ENCODE measurements around the gene MAP6D1. TPM values are rescaled to one million over a fixed set of nuclear protein-coding genes. Genes with fewer than 3 reads are reported as not detected.

Gene MAP6D1
- total and polyA plus RNA-seq, 12 donors = 0.94 to 4.5 (median 2.4) TPM; not detected in 1

DNA sequence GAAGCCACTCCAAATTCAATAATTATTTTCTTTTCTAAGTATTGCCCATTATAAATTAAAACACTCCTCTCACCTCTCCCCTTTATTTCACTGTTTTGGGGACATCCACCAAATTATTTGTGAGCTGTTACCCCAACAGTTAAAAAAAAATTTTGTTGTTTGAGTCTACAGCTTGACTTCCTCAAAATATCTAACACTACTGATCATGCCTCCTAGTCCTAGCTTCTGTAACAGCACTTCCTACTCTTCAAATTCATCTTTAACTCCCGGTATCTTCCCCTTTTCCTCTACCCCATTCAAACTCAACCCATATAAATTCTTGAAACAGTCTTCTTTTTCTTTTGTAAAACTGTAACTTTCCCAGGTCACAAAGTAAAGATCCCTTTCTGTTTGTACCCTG is 43.4 kb upstream of the MAP6D1 start:
- TF ChIP-seq, protein P1, sequence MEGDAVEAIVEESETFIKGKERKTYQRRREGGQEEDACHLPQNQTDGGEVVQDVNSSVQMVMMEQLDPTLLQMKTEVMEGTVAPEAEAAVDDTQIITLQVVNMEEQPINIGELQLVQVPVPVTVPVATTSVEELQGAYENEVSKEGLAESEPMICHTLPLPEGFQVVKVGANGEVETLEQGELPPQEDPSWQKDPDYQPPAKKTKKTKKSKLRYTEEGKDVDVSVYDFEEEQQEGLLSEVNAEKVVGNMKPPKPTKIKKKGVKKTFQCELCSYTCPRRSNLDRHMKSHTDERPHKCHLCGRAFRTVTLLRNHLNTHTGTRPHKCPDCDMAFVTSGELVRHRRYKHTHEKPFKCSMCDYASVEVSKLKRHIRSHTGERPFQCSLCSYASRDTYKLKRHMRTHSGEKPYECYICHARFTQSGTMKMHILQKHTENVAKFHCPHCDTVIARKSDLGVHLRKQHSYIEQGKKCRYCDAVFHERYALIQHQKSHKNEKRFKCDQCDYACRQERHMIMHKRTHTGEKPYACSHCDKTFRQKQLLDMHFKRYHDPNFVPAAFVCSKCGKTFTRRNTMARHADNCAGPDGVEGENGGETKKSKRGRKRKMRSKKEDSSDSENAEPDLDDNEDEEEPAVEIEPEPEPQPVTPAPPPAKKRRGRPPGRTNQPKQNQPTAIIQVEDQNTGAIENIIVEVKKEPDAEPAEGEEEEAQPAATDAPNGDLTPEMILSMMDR (IDR thresholded peaks at IDR 0.05) = no peak
- DNase-seq (no peak), ATAC-seq (no peak)
- Histone ChIP-seq H3K9me3 (no peaks in the 10 kb centered on the region), H3K4me1 (peaks cover 0 to 28% (median 10%) of the 10 kb centered on the region in 9 donors), H3K27me3 (no peaks in the 10 kb centered on the region), H3K27ac (peak overlapping the region in 1 of 10 donors; percentile 70), H3K36me3 (peaks cover 0 to 42% (median 23%) of the 10 kb centered on the region in 9 donors), H3K4me3 (no peak overlapping the region)
- WGBS, 2 donors = 95 to 97% methylated on average over 1 of the region's 1 CpG
- intact Hi-C loops (cut with DNase I) = no loop called here

DNA sequence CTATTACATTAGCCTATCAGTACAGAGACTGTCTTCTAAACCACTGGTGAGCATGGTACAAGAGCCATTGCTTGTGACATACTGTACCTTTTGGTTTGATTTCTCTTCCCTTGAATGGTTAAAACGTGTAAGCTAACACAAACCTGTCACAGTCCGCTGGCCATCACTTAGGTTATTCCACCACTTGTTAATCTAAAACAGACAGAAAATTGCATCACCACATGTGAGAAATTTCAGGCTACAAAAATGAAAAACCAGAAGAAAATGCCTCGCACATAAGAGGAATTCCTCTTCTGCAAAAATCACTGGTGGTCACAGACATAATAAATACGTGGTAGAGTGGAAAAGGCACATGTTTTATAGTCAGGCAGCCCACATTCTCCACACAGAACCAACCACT is 37.2 kb upstream of the MAP6D1 start:
- Histone ChIP-seq H3K36me3 (peaks cover 0 to 100% (median 62%) of the 10 kb centered on the region in 9 donors), H3K27me3 (no peaks in the 10 kb centered on the region)

GRCh38 chr3:183857863-183858262 is 32.5 kb upstream of the MAP6D1 start:
- Histone ChIP-seq H3K27me3 (no peaks in the 10 kb centered on the region), H3K36me3 (peaks cover 0 to 100% (median 40%) of the 10 kb centered on the region in 9 donors), H3K4me1 (peaks cover 0 to 9% (median 0%) of the 10 kb centered on the region in 9 donors), H3K27ac (peak overlapping the region in 5 of 10 donors; percentile 14 to 48 (median 22)), H3K9me3 (no peaks in the 10 kb centered on the region), H3K4me3 (no peak overlapping the region)
- TF ChIP-seq, protein P1 (IDR thresholded peaks at IDR 0.05) = no peak
- no peak for DNase-seq
- intact Hi-C loops (cut with DNase I) = no loop called here
- no peak for ATAC-seq
- 94 to 98% methylated on average over 3 of the region's 3 CpGs for WGBS, 2 donors

More for the DNA sequence above, 37.2 kb upstream of the MAP6D1 start:
- WGBS, 2 donors = 92 to 94% methylated on average over 4 of the region's 4 CpGs
- intact Hi-C loops (cut with DNase I) = no loop called here
- no peaks in the 10 kb centered on the region for H3K9me3 ChIP-seq
- H3K4me3 ChIP-seq = no peak overlapping the region
- no peak for ATAC-seq
- peaks cover 0 to 3% (median 0%) of the 10 kb centered on the region in 9 donors for H3K4me1 ChIP-seq
- H3K27ac ChIP-seq = no peak overlapping the region
- TF ChIP-seq, protein P1 (IDR thresholded peaks at IDR 0.05) = no peak
- no peak for DNase-seq

GRCh38 chr3:183854318-183855035 is 29.1 kb upstream of the MAP6D1 start:
- TF ChIP-seq, protein P1 (IDR thresholded peaks at IDR 0.05) = no peak
- no peak for ATAC-seq
- H3K4me3 ChIP-seq = no peak overlapping the region
- no peak overlapping the region for H3K27ac ChIP-seq
- H3K4me1 ChIP-seq = peaks cover 0 to 9% (median 0%) of the 10 kb centered on the region in 9 donors
- WGBS, 2 donors = 92 to 95% methylated on average over 4 of the region's 4 CpGs
- intact Hi-C loops (cut with DNase I) = no loop called here
- H3K36me3 ChIP-seq = peaks cover 0 to 100% (median 10%) of the 10 kb centered on the region in 9 donors
- no peaks in the 10 kb centered on the region for H3K27me3 ChIP-seq
- H3K9me3 ChIP-seq = no peaks in the 10 kb centered on the region
- no peak for DNase-seq
